Anterior cingulate cortex (tissue), 58 donors: ENCODE results near the gene FOXK1.
A peak's percentile ranks its signal among the peaks of the same experiment; 100 is the strongest.

ENCODE experiments used
- DNase-seq, 58 donors: peaks; one replicate each; lab custom pipeline; 2025; lab: John Stamatoyannopoulos, UW

FOXK1 gene

DNA sequence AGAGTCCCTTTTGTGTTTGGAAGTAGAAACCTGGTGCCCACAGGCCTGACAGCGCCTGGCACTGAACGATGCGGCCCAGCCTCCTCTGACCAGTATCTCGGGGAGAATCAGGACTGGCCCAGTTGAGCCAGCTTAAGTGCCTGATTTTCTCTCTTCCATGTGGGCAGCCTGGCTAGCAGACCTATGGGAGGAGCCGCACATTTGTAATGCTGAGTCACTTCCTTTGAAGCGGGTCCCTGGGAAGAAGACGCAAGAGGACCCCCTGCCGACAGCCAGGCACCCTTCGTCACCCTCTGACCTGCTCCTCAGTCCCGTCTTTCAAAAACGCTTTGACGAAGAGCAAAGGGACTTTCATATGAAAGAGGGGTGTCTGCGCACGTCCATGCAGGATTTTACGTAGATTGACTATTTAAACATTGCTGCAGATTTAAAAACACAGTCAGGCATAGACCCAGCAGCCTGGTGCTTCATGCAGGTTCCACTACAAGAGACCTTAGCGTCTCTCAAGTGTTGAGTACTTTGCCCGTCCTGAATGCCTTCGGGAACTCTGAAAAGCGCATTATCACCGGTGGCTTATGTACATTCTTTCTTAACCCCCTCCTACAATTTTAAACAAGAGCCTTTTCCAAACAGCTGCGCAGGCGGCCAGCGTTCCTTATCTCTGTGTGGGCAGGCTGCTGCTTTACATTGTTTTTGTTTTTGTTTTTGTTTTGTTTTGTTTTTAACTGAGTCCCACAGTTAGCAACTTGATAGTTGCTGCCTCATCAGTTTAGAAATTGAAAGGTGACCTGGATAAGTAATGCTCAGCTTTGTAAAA is 56.8 kb downstream of the FOXK1 start:
- DNase-seq: peak in 23 of 58 donors; percentile 13 to 58 (median 29)

DNA sequence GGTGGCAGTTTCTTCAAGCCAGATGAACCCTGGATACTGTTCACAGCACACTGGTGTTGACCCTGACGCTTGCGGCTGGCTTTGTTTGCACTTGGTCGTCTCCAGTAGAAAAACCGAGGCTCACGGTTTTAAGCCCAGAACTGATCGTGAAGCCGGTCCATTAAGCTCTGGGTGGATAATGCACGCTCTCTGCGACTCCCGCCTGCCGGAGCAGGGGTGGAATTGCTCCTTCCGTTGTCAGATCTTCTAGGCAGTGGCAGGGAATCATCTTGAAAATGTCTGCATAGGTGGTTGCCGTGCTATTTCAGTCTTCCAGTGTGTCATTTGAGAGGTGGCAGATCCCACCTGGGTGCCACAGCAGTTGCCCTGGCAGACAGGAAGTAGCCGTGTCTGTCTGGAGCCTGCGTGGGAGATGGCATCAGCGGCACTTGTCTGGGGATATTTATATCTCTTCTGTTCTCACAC is 57.5 kb downstream of the FOXK1 start:
- peak in 38 of 58 donors; percentile 16 to 78 (median 36) for DNase-seq

DNA sequence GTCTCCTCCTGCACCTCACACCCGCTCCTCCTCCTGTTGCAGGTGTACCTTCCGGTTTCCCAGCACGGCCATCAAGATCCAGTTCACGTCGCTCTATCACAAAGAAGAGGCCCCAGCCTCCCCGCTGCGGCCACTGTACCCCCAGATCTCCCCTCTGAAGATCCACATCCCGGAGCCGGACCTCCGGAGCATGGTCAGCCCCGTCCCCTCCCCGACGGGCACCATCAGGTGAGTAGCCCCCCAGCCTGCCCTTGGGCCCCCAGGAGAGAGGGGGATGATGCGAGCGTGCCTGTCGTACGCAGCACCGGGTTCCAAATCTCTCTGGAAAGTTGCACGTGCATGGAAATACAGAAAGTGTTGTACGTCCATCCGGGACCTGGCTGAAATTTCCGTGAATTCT is 58.7 kb downstream of the FOXK1 start:
- no peak for DNase-seq

DNA sequence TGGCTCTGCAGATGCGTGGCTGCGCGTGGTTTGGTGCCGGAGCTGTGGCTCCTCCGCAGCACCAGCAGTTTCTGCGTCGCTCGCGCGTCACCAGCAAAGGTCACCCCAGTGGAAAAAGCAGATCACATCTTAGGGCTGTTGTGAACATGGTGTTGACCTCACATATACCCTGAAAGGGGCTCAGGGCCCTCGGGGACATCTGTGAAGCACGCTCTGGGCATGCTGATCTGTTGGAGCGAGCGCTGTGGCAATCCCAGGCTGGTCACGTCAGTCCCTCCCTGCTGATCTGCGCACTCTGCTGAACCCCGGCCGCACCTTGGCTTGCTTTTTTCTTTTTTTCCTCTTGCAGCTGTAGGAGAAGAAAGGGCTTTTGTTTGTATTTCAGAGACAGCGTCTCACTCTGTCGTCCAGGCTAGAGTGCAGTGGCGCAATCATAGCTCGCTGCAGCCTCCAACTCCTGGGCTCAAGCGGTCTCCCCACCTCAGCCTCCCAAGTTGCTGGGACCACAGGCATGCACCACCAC is 60.0 kb downstream of the FOXK1 start:
- peak in 22 of 58 donors; percentile 16 to 73 (median 47) for DNase-seq

DNA sequence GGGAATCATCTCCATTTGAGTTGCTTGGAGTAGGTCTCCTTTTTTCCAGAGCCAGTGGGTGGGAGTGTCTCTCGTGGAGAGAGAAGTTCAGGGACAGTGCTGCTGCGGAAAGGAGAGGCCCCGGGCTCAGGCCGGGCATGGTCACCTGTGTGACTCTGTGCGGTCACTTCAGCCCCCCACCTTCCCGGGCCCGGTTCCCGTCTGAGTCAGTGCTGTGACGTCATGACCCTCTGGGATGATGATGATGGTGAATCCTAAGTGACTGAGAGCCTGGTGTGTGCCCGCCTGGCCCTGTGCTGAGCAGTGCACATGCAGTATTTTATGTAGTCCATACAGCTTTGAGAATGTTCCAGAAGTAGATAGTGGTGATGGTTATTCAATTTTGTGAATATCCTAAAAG is 60.8 kb downstream of the FOXK1 start:
- no peak for DNase-seq

DNA sequence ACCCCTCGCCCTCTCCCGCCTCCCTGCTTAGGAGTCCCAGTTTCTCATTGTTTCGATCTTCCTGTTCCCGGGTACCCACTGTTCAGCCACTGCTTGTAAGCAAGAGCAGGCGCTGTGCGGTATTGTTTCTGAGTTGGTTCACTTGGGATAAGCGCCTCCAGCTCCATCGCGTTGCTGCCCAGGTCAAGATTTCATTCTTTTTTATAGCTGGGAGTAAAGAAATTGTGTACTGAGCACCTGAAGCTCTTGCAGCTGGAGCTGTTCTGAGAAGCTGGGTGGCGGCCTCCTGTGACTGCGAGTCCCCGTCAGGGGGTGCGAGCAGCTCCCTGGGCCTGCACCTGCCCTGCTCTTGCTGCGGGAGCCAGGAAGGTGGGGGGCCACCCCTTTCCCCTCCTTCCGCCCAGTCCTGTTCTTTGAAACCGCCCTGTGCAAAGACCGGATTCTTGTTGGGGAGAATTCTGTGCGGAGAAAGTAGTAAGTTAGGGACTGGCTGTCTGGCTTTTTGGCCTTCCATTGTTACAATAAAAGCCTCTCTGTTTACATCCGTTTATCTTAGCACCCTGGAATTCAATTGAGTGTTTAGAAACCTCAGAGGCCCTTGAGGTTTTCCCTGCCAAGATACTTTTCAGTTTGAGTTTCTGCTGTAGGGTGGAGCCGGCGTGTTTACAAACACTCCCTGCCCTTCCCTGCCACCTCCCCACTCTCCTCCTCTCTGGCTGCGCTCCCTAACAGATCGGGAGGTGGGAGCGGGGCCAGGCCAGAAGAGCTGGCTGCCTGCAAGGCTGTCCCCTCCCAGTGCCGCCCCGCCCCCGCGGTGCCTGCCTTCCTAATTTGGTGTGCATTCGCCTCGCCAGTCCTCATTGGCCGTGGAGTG is 62.5 kb downstream of the FOXK1 start:
- peak in 57 of 58 donors; percentile 51 to 98 (median 90) for DNase-seq

DNA sequence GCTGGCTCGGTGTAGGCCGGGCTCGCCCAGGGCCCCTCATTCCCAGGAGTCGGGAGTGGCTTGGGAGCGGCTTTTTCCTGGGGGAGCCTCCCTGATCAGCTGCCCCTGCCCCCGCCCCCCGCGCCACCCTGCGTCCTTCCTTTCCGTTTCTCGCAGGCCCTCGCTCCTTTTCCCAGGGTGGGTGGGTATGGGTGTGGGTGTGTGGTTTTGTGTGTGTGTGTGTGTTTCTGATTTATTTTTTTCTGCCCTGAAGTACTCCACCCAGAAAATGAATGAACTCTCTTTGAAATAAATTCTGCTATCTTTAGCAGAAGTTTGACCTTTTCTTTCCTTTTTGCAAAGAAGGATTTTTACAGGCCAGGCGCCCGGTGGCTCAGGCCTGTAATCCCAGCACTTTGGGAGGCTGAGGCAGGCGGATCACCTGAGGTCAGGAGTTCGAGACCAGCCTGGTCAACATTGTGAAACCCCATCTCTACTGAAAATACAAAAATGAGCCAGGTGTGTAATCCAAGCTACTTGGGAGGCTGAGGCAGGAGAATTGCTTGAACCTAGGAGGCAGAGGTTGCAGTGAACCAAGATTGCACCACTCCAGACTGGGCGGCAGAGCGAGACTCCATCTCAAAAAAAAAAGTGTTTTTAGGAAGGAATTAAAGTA is 63.3 kb downstream of the FOXK1 start:
- DNase-seq: no peak

DNA sequence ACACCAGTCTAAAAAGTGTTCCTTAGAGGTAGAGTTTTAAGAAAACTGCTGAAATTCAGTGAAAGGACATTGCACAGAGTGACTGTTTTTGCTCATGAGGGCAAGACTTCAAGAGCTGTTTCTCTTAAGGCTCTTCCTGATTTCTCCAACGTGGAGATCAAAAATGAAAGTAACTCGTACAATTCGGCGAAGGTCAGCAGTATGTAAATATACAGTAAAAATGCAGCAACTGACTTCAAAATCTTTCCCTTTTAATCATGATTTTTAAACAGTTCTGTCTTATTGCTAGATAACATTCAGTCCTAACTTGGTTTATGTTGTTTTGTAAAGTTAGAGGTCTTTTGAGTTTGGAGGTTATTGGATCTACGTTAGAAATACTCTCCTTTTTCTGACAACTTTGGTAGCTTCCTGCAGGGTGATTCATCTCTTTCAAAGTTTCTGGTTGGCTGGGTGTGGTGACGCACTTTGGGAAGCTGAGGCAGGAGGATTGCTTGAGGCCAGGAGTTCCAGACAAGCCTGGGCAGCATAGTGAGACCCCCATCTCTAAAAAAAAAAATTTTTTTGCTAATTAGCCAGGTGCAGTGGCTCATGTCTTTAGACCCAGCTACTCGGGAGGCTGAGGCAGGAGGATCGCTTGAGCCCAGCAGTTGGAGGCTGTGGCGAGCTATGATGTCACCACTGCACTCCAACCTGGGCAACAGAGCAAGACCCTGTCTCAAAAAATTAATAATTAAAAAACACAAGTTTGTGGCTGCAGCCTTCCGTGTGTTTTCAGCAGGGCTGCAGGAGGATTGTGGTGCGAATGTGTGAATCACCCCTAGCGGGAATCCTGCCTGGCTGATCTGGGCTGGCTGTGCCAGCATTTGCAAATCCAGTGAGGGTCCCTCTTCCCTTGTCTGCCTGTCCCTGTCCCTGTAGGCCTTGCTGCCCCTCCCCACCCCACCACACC is 64.2 kb downstream of the FOXK1 start:
- DNase-seq: no peak

DNA sequence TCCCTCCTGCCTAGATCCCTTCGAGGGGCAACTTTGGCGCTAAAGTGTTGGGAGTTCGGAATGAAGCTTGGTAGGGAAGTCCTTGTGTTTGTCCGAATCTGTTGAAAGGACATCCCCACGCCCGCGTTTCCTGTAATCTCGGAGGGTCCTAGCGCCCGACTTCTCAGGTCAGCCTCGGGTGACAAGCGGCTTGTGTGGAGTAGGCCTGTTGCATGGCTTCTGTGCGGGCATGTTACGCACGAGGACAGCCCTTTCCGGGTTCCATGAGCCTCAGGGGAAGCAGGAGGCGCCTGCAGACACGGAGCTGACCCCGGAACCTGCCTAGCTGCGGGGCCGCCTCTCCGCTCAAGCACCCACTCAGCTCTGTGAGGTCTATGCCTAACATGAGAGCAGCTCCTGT is 64.9 kb downstream of the FOXK1 start:
- DNase-seq: peak in 1 of 58 donors; percentile 9

DNA sequence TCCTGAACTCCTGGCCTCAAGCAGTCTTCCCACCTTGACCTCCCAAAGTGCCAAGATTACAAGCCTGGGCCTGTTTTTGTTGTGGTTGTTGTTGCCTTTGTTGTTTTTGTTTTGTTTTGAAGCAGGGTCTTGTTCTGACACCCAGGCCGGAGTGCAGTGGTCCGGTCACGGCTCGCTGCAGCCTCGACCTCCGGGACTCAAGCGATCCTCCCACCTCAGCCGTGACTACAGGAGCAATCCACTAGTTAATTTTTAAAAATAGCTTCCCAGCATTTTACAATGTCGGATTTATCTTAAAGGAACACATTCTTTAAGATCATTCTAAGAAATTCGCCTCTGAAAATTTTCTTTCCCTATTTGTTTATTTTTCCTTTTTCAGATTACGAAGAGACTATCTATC is 65.7 kb downstream of the FOXK1 start:
- DNase-seq: no peak

DNA sequence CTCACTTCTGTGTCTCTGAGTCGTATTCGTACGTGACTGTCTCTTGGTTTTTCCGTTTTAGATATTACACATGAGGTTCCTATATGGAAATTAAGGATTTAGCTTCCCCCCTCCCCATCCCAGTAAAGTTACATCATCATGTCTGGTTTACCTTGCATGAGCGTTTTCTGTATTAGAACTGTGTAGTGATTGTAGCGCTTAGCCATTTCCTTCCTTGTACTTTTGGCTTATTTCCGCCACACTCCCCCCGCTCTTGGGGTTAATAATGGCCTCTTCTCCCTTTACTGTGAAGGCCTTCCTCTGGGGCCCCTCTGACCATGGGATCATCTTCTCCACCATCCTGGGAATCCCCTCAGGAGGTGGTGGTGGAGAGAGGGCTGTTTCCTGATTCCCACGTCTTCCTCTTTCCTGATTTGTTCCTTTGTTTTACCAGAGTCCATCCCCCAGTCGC is 66.2 kb downstream of the FOXK1 start:
- no peak for DNase-seq

DNA sequence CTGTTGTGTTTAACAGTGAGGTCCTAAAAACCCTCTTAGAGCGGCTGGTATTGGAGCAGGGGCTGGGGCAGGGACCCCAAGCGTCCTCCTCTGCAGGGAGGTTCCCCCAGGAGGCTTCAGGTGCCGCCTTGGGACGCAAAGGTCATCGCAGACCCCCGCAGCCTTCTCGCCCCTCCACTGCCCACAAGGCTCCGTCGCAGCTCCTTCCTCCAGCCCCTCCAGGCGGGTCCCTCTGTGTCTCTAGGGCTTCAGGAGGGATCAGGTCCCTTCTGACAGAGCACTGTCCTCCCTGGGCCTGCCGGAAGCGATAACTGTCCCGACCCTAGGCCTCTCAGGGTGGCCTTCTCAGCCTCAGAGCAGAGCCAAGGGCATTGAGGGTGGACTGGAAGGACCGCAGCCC is 67.3 kb downstream of the FOXK1 start:
- no peak for DNase-seq

DNA sequence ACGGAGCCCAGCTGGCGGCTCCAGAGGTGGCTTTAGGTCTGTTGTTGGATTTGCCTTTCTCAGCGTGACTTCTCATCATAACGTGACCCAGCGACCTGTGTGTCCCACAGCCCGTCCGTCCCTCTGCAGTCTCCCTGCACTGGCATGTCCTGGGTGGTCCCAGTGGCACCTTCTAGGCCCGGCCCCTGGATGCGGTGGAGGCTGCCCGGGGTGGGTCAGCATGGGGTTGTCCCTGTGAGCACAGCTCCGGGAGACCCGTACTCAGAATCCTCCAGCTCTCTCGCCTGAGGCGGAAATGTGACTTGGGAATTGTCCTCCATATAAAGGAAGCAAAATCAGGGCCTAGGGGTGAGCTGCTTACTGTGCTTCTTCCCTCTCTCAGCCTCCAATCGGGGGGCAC is 67.7 kb downstream of the FOXK1 start:
- DNase-seq: no peak

DNA sequence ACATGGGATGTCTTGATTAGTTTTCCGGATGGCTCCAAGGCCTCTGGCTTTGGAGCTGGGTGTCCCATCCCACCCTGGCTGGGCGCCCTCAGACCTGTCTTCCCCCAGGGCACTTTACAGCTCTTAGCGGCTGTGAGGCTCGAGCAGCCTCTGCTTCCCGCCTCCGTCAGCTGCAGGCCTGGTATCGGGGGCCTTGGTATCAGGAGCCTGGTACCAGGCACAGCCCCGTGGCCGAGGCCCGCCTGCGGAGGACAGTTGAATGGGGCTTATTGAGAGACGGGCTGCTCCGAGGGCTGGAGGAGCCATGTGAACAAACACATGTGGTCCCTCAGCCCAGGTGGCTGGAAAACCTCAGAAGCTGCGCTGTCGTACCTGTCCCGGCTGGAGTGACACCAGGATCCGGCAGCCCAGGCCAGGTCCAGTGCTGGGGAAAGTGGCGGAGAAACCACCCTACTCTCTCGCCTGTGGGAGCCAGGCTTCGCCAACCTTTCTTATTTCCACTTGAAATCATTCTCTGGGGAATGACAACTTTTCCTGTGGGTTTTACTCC is 69.4 kb downstream of the FOXK1 start:
- DNase-seq: peak in 36 of 58 donors; percentile 7 to 80 (median 47)

DNA sequence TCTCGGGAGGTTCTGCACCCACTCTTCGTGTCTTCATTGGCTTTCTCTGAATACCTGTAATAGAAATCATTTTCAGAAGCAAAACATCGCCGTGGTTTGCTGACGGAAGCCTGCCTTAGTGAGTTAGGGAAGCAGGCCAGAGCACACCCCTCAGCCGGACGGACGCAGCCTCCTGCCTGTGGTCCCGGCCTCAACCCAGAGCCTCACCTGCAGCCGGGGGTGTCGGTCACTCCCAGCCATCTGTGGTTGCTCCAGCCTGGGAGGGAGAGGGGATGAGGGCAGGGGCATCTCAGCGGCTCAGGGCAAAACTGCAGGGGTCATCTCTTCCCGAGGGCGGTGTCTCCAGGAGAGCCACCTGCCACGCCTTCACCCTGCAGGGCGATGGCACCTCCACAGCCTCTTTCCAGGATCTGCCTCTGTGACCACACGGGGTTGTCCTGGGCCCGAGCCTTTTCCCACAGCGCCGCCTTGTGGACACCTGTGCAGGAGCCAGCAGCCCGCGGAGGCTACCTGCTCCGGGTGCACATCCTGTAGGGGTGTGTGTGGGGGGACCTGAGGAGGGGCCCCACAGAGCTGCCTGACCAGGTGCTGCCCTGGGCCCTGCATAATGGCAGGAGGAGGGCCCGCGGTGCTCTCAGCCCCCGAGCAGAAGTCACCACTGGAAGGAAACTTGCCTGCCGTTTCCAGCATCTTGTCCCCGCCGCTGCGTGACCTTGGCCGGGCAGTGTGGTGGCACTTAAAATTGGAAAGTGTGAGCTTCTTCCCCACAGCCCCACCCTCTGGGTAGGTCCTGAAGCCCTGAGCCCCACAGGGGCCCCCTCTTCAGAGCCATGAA is 71.7 kb downstream of the FOXK1 start:
- DNase-seq: peak in 48 of 58 donors; percentile 16 to 83 (median 55)

DNA sequence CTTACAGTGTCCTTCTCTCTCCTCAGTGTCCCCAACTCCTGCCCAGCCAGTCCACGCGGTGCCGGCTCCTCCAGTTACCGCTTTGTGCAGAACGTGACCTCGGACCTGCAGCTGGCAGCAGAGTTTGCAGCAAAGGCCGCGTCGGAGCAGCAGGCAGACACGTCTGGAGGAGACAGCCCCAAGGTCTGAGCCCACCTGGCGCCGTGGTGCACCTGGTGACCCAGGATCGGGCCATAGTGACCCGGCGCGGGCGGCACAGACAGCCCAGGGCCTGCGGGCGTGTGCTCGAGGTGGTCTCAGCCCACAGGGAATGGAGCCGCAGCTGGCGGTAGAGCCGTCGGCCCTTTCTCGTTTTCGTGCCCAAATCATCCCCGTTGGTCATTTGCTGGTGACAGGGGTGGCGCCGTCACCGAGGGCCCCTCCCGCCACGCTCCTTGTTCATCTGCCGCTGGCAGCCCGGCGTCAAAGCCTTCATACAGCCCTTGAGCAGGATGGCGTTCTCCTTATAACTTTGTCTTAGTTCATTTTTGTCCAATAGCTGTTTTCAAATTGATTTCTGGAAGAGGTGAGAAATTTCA is 72.4 kb downstream of the FOXK1 start:
- no peak for DNase-seq

DNA sequence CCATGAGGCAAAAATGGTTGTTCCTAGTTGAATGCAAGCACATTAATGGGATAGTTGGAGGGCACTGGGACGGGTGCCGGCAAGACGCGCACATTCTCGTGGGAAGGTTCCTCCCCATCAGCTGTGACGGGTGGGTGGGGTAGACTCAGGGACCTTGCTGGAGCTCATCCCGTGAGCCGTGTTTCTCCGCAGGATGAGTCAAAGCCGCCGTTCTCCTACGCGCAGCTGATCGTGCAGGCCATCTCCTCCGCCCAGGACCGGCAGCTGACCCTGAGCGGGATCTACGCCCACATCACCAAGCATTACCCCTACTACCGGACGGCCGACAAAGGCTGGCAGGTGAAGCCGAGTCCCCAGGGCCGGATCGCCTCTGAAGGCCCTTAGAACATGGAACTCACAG is 73.0 kb downstream of the FOXK1 start:
- no peak for DNase-seq

DNA sequence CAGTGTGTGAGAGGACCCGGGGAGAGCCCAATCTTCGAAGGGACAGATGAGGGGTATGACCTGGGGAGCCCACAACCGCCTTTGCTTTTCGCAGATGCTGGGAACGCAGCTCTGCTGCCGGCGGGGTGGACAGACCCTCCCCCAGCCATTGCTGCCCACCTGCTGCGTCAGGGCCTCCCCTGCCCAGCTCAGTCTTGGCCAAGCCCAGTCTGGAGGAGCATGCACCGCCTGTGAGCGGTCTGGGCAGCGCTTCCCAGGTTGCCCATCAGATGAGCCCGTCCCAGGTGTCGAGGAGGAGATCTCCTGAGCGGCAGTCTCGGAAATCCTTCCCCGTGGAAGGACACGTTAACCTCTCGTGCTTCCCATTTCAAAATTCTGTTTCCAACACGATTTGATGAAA is 76.0 kb downstream of the FOXK1 start:
- no peak for DNase-seq
